T-helper 2 cell treated with Interferon-gamma antibody and Interleukin-4, amounts not matched to agents 5 μg/mL and 100 μg/mL, for 36 hours (primary cell): ENCODE data around the gene EGFL7.

Experiments
- DNase-seq: peaks from one replicate; pipeline ENCODE4 v3.0.0; 2021; ENCODE audit warnings: low spot score
- H3K27ac Mint-ChIP-seq: one replicate; pipeline ENCODE4 v1.8.0; 2021; ENCODE audit warnings: mild to moderate bottlenecking, mixed read lengths
- H3K27me3 Mint-ChIP-seq: one replicate; pipeline ENCODE4 v1.8.0; 2021; ENCODE audit warnings: low read depth, mixed read lengths
- H3K36me3 Mint-ChIP-seq: one replicate; pipeline ENCODE4 v1.8.0; 2021; ENCODE audit warnings: low read depth, mixed read lengths
- H3K4me1 Mint-ChIP-seq: one replicate; pipeline ENCODE4 v1.8.0; 2021; ENCODE audit warnings: low read depth, mixed read lengths
- H3K4me3 Mint-ChIP-seq: one replicate; pipeline ENCODE4 v1.8.0; 2022; ENCODE audit warnings: mild to moderate bottlenecking, moderate library complexity, mixed read lengths
- H3K9me3 Mint-ChIP-seq: one replicate; pipeline ENCODE4 v1.8.0; 2021; ENCODE audit warnings: mixed read lengths

EGFL7 gene

DNA sequence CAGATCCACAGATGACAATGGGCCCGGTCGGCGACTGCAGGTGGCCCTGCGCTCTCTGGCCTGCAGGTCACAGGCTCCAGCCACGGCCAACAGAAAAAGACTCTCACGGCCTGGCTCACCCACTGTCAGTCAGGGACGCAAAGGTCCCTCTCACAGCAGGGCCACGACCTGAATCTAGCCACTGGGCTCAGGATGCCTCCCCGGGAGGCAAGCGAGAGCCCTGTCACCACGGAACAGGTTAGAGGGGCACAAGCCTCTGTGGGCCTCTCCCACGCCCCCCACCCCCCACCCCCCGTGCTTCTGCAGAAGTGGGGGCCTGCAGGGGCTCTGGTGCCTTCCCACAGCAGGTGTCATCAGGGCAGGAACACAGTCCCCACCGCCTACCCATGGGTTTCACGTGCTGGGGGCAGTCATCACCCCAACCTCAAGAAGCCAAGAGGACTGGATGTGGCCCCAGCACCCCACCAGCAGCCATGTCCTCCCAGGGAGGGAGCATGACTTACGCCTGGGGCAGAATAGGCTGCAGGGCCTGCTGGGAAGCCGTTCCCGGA lies 17.3 kb upstream of the EGFL7 start:
- Mint-ChIP-seq H3K4me3 (no peak overlapping the region), H3K27me3 (peaks cover 30% of the 10 kb centered on the region), H3K36me3 (no peaks in the 10 kb centered on the region), H3K9me3 (no peaks in the 10 kb centered on the region), H3K4me1 (no peaks in the 10 kb centered on the region), H3K27ac (no peak overlapping the region)
- DNase-seq: no peak

DNA sequence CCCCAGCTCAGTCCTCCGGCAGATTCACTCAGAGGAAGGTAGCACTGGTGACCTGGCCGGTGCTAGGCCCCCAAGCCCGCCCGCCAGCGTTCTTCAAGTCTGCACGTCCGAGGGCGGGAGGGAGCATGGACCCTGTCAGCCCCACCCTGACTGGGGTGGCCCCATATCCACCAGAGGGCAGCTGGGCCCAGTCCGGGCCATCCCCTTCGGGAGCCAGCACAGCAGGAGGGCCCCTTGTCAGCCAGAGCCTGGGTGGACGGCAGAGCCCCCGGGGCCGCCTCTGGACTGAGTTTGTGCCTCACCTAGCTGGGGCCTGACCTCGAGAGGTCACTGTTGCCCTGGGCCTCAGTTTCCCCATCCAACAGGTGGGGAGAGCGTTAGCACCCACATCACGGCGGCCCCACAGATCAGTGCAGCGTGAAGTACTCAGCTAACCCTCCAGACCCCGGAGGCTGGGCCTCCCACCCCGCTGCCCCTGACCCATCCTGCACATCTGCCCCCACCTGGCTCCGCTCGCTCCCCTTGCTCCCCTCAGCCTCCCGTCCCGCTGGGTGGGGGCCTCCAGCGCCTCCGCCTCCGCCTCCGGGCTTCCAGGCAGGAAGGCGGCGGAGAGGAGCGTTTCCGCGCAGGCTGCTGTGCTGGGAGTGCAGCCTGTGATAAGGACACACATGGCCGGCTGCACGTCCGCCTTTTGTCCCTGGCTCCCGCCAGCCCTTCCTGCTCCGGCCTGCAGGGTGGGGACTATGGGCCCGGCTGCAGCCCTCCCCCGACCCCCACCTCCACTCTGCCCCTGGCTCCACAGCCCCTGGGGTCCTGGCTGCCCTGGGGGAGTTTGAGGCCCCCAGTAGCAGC lies 16.6 kb upstream of the EGFL7 start:
- DNase-seq: no peak
- Mint-ChIP-seq H3K36me3 (no peaks in the 10 kb centered on the region), H3K27me3 (peaks cover 30% of the 10 kb centered on the region), H3K4me1 (no peaks in the 10 kb centered on the region), H3K4me3 (no peak overlapping the region), H3K9me3 (no peaks in the 10 kb centered on the region), H3K27ac (no peak overlapping the region)

DNA sequence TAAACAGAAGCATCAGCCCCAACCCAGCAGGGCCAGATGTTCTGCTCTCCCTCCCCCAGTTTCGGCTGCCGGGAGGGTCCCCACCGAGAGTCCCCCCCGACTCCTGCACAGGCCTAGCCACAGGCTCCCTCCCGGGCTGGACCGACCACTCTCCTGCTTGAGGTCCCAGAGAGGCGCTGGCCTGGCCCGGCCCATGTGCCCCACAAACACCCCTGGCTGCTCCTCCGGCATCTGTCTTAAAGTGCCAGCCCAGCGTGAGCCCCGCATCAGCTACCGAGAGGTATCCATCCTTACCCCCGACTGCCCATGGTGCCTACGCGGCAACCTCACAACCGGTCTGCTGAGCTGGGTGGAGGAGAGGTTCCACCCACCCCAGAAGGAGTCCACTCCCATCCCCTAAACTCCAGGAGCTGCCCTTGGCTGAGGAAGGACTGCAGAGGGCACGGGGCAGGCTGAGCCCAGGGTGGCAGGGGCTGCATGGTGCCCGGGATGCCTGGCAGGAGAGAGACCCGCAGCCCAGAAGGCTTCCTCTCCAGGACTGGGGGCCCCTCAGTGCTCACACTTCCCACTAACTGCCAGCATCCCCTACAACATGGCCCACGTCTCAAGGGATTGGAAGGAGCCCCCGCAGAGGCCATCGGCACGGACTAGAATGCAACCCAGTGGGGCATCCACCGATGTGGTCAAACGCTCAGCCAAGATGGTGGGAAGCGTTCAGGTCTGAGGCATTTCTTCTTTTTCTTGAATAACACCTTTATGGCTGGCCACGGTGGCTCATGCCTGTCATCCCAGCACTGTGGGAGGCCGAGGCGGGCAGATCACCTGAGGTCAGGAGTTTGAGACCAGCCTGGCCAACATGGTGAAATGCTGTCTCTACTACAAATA lies 15.6 kb upstream of the EGFL7 start:
- H3K4me1 Mint-ChIP-seq: no peaks in the 10 kb centered on the region
- H3K27me3 Mint-ChIP-seq: peaks cover 30% of the 10 kb centered on the region
- no peak overlapping the region for H3K27ac Mint-ChIP-seq
- DNase-seq: no peak
- H3K36me3 Mint-ChIP-seq: no peaks in the 10 kb centered on the region
- no peak overlapping the region for H3K4me3 Mint-ChIP-seq
- no peaks in the 10 kb centered on the region for H3K9me3 Mint-ChIP-seq

- DNase-seq: no peak
- Mint-ChIP-seq H3K27ac (no peak overlapping the region), H3K4me1 (no peaks in the 10 kb centered on the region), H3K27me3 (peaks cover 17% of the 10 kb centered on the region), H3K4me3 (no peak overlapping the region), H3K9me3 (no peaks in the 10 kb centered on the region), H3K36me3 (no peaks in the 10 kb centered on the region)
Observed at GRCh38 chr9:136648751-136649150, 14.0 kb upstream of the EGFL7 start.

DNA sequence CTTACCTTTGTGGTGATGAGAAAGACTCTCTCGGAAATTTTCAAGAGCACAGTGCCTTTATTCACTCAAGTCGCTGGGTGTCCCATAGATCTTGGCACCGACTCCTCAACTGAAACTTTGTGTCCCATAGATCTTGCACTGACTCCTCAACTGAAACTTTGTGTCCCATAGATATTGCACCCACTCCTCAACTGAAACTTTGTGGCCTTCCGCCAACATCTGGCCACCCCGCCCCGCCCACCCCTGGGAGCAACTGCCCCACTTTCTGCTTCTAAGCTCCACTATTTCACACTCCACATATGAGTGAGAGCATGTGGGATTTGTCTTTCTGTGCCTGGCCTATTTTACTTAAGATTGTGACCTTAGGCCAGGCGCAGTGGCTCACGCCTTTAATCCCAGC lies 12.7 kb upstream of the EGFL7 start:
- Mint-ChIP-seq H3K9me3 (no peaks in the 10 kb centered on the region), H3K36me3 (no peaks in the 10 kb centered on the region), H3K4me3 (no peak overlapping the region), H3K27ac (no peak overlapping the region), H3K27me3 (peaks cover 15% of the 10 kb centered on the region), H3K4me1 (no peaks in the 10 kb centered on the region)
- DNase-seq: no peak

GRCh38 chr9:136650648-136651047 lies 12.1 kb upstream of the EGFL7 start:
- H3K27me3 Mint-ChIP-seq: peaks cover 18% of the 10 kb centered on the region
- no peak overlapping the region for H3K4me3 Mint-ChIP-seq
- no peak overlapping the region for H3K27ac Mint-ChIP-seq
- H3K9me3 Mint-ChIP-seq: no peaks in the 10 kb centered on the region
- H3K4me1 Mint-ChIP-seq: no peaks in the 10 kb centered on the region
- H3K36me3 Mint-ChIP-seq: no peaks in the 10 kb centered on the region
- no peak for DNase-seq

GRCh38 chr9:136651860-136652259 lies 10.9 kb upstream of the EGFL7 start:
- H3K4me1 Mint-ChIP-seq: peaks cover 2% of the 10 kb centered on the region
- peaks cover 23% of the 10 kb centered on the region for H3K27me3 Mint-ChIP-seq
- no peak for DNase-seq
- H3K9me3 Mint-ChIP-seq: no peaks in the 10 kb centered on the region
- H3K27ac Mint-ChIP-seq: no peak overlapping the region
- H3K36me3 Mint-ChIP-seq: no peaks in the 10 kb centered on the region
- no peak overlapping the region for H3K4me3 Mint-ChIP-seq

DNA sequence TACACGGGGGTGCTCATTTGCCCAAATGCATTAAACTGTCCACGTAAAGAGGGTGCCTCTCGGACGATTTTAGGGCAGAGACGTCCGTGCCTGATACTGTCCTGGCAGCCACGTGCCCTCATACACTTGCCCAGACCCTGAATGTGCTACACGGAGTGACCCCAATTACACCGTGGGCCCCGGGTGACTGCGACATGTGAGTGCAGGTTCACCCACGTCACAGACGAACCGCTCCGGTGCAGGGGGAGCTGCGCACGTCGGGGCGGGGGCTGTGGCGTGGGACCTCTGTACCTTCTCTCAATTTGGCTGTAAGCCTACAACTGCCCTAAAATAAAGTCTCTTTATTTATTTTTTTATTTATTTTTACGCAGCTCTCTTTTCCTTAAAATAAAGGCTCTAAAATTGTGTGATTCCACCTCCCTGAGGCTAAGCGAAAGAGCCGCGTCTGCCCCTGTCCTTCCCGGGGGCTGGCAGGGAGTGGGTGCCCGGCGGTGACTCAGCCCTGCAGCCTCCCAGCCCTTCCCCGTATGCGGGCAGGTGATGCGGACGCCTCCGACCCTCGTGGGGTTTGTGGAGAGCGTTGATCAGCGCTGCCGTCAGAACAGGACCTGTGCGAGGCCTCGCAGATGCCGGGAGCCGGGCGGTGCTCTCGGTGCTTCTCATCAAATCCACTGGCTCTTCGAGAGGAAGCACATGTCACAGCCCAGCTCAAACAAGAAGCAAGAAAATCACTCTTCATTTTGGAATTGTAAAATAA lies 9.2 kb upstream of the EGFL7 start:
- H3K36me3 Mint-ChIP-seq: no peaks in the 10 kb centered on the region
- no peak overlapping the region for H3K4me3 Mint-ChIP-seq
- H3K27ac Mint-ChIP-seq: no peak overlapping the region
- H3K4me1 Mint-ChIP-seq: peaks cover 2% of the 10 kb centered on the region
- H3K27me3 Mint-ChIP-seq: peaks cover 31% of the 10 kb centered on the region
- no peak for DNase-seq
- H3K9me3 Mint-ChIP-seq: no peaks in the 10 kb centered on the region

DNA sequence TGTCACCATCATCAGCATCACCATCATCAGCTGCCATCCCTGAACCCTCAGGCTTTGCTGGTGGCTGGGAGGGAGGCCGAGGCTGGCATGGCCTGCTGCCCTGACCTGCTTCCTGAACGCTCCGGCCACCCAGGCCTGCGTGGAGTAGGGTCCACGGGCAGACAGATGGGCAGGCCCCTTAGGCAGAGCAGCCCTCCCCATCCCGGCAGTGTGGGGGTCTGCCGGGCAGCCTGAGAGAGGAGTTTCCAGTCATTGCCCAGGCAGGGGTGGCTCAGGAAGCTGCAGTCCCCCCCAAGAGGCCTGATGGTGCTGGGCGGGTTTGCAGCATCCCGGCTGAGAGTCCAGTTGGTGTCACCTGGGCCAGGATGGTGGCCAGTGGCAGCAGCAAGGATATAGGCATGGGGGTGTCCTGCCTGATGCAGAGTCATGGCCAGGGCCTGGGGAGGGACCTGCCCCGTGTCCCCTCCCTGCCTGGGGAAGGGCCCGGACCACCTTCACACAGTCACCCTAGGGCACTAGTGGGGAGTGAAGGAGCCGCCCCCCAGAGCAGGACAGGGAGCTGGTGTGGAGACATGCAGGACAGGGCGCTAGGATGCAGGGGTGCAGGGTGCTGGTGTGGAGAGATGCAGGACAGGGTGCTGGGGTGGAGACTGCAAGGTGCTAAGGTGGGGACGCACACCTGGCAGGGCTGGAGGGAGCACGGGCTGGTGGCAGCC lies 7.7 kb upstream of the EGFL7 start:
- H3K9me3 Mint-ChIP-seq: no peaks in the 10 kb centered on the region
- peaks cover 2% of the 10 kb centered on the region for H3K4me1 Mint-ChIP-seq
- peaks cover 31% of the 10 kb centered on the region for H3K27me3 Mint-ChIP-seq
- H3K4me3 Mint-ChIP-seq: no peak overlapping the region
- no peaks in the 10 kb centered on the region for H3K36me3 Mint-ChIP-seq
- DNase-seq: no peak
- no peak overlapping the region for H3K27ac Mint-ChIP-seq

DNA sequence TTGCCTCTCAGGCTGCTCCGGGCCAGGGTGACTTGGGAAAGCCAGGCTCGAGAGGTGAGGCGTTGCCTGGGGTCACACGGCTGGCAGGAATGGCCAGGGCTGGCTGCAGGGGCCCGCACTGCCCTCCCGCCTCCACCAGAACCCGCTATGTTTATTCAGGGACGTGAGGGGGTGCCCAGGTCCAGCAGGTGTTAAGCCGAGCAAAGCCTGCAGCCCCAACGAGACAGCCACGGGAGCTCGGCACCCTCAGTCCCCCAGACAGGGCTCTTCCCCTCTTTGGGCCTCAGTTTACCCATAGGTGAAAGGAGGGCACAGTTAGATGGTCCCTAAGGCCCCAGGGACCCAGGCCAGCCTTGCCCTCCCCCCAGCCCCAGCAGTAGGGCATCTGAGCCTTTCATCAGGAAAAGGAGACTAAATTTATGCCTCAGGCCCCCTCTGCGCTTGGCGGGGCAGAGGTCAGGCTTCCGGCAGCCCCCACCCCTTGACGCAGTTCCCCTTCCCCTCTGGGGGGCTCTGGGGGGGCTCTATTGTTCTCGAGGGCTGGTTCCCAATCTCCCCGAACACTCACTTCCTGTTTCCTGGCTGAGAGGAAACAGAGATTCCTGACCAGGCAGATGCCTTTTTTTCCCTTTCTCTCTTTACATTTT lies 7.1 kb upstream of the EGFL7 start:
- peaks cover 36% of the 10 kb centered on the region for H3K27me3 Mint-ChIP-seq
- H3K36me3 Mint-ChIP-seq: no peaks in the 10 kb centered on the region
- H3K9me3 Mint-ChIP-seq: no peaks in the 10 kb centered on the region
- no peak overlapping the region for H3K27ac Mint-ChIP-seq
- DNase-seq: no peak
- H3K4me1 Mint-ChIP-seq: peaks cover 2% of the 10 kb centered on the region
- H3K4me3 Mint-ChIP-seq: no peak overlapping the region

DNA sequence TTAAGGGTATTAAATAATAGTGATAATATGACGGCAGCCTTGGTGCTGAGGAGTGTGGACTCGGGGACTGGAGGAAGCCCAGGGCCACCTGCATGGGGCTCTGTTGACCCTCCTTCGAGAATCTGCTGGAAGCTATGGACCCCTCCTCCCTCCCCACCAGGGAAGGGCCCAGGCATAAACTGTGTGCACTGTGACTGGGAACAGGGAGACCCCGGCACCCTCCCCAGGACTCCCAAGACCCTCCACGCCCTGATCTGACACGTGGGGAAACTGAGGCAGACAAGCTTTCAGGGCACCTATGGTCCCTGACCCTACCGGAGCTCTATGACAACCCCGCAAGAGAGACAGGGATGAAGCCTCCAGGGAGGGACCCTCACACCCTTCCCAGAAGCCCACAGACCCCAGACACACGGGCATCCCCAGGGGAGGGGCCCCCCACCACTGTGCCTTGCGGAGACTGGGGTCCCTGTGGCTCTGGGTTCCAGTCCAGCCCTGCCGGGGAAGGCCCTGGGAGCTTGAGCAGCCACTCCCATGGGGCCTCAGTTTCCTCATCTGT lies 6.5 kb upstream of the EGFL7 start:
- Mint-ChIP-seq H3K9me3 (no peaks in the 10 kb centered on the region), H3K27ac (no peak overlapping the region), H3K4me3 (no peak overlapping the region), H3K4me1 (peaks cover 2% of the 10 kb centered on the region), H3K36me3 (no peaks in the 10 kb centered on the region), H3K27me3 (peaks cover 36% of the 10 kb centered on the region)
- no peak for DNase-seq

GRCh38 chr9:136656795-136657611 lies 5.7 kb upstream of the EGFL7 start:
- Mint-ChIP-seq H3K9me3 (no peaks in the 10 kb centered on the region), H3K36me3 (no peaks in the 10 kb centered on the region), H3K4me1 (peaks cover 2% of the 10 kb centered on the region), H3K27me3 (peaks cover 36% of the 10 kb centered on the region), H3K27ac (no peak overlapping the region), H3K4me3 (no peak overlapping the region)
- no peak for DNase-seq
